ENCODE measurements around the gene C7orf25.
A peak's percentile ranks its signal among the peaks of the same experiment; 100 is the strongest.

C7orf25 gene

GRCh38 chr7:42930889-42931288 is 19.0 kb upstream of the C7orf25 start:
- Histone ChIP-seq H3K79me2 (ENCODE audit: low read length) (peaks cover 94% of the 10 kb centered on the region), H3K4me2 (ENCODE audit: low read depth, low read length) (peak overlapping the region; percentile 74), H3K27me3 (replicated peaks; ENCODE audit: insufficient read depth, low read length) (no peaks in the 10 kb centered on the region), H4K20me1 (ENCODE audit: insufficient read depth, low read length) (peaks cover 29% of the 10 kb centered on the region), H3K27ac (ENCODE audit: low read length) (peak overlapping the region; percentile 75; the same call in 1 of the 2 replicates), H3K36me3 (replicated peaks; ENCODE audit: insufficient read depth, low read length) (peaks cover 10% of the 10 kb centered on the region; the same call in 1 of the 2 replicates), H3K9me2 (replicated peaks; ENCODE audit: insufficient read depth, low read length) (no peaks in the 10 kb centered on the region), H3K9me3 (replicated peaks; ENCODE audit: insufficient read depth, low read length) (no peaks in the 10 kb centered on the region), H3F3A (ENCODE audit: insufficient read depth, low read length) (peaks cover 11% of the 10 kb centered on the region), H3K9ac (ENCODE audit: low read length) (peak overlapping the region; percentile 86; the same call in 1 of the 2 replicates), H3K4me3 (ENCODE audit: low read length) (peak overlapping the region; percentile 85), H3K4me1 (ENCODE audit: low read length) (peaks cover 45% of the 10 kb centered on the region), H2AFZ (ENCODE audit: low read length) (no peak overlapping the region)
- DNase-seq = no peak
- TF ChIP-seq EZH2phosphoT487 (IDR thresholded peaks at IDR 0.05; ENCODE audit: low read length) (no peak), CTCF (IDR thresholded peaks at IDR 0.05; ENCODE audit: low read length) (no peak), EZH2 (optimal IDR thresholded peaks at IDR 0.05; ENCODE audit: low read depth, low read length) (no peak)

- H3K4me3 ChIP-seq (ENCODE audit: low read length) = no peak overlapping the region
- H4K20me1 ChIP-seq (ENCODE audit: insufficient read depth, low read length) = peaks cover 29% of the 10 kb centered on the region
- TF ChIP-seq EZH2phosphoT487 (IDR thresholded peaks at IDR 0.05; ENCODE audit: low read length) (no peak), CTCF (IDR thresholded peaks at IDR 0.05; ENCODE audit: low read length) (no peak), EZH2 (optimal IDR thresholded peaks at IDR 0.05; ENCODE audit: low read depth, low read length) (no peak)
- no peak overlapping the region for H3K9ac ChIP-seq (ENCODE audit: low read length)
- H3K9me2 ChIP-seq (replicated peaks; ENCODE audit: insufficient read depth, low read length) = no peaks in the 10 kb centered on the region
- DNase-seq = no peak
- H3F3A ChIP-seq (ENCODE audit: insufficient read depth, low read length) = no peaks in the 10 kb centered on the region
- H3K9me3 ChIP-seq (replicated peaks; ENCODE audit: insufficient read depth, low read length) = no peaks in the 10 kb centered on the region
- peaks cover 42% of the 10 kb centered on the region for H3K4me1 ChIP-seq (ENCODE audit: low read length)
- H3K79me2 ChIP-seq (ENCODE audit: low read length) = peaks cover 99% of the 10 kb centered on the region
- H3K27me3 ChIP-seq (replicated peaks; ENCODE audit: insufficient read depth, low read length) = no peaks in the 10 kb centered on the region
- H2AFZ ChIP-seq (ENCODE audit: low read length) = no peak overlapping the region
- H3K4me2 ChIP-seq (ENCODE audit: low read depth, low read length) = peak overlapping the region; percentile 74
- H3K27ac ChIP-seq (ENCODE audit: low read length) = no peak overlapping the region
- peaks cover 18% of the 10 kb centered on the region for H3K36me3 ChIP-seq (replicated peaks; ENCODE audit: insufficient read depth, low read length)
Observed at GRCh38 chr7:42929449-42929848, 17.6 kb upstream of the C7orf25 start.

GRCh38 chr7:42928754-42929153 is 16.9 kb upstream of the C7orf25 start:
- peaks cover 29% of the 10 kb centered on the region for H4K20me1 ChIP-seq (ENCODE audit: insufficient read depth, low read length)
- DNase-seq = no peak
- H3K36me3 ChIP-seq (replicated peaks; ENCODE audit: insufficient read depth, low read length) = peaks cover 19% of the 10 kb centered on the region
- no peaks in the 10 kb centered on the region for H3K27me3 ChIP-seq (replicated peaks; ENCODE audit: insufficient read depth, low read length)
- TF ChIP-seq CTCF (IDR thresholded peaks at IDR 0.05; ENCODE audit: low read length) (no peak), EZH2phosphoT487 (IDR thresholded peaks at IDR 0.05; ENCODE audit: low read length) (no peak), EZH2 (optimal IDR thresholded peaks at IDR 0.05; ENCODE audit: low read depth, low read length) (no peak)
- H3K9me3 ChIP-seq (replicated peaks; ENCODE audit: insufficient read depth, low read length) = no peaks in the 10 kb centered on the region
- H3K4me2 ChIP-seq (ENCODE audit: low read depth, low read length) = peak overlapping the region; percentile 74
- no peak overlapping the region for H2AFZ ChIP-seq (ENCODE audit: low read length)
- H3K4me1 ChIP-seq (ENCODE audit: low read length) = peaks cover 40% of the 10 kb centered on the region
- H3K79me2 ChIP-seq (ENCODE audit: low read length) = peaks cover 99% of the 10 kb centered on the region
- H3K27ac ChIP-seq (ENCODE audit: low read length) = no peak overlapping the region
- H3F3A ChIP-seq (ENCODE audit: insufficient read depth, low read length) = no peaks in the 10 kb centered on the region
- no peaks in the 10 kb centered on the region for H3K9me2 ChIP-seq (replicated peaks; ENCODE audit: insufficient read depth, low read length)
- no peak overlapping the region for H3K4me3 ChIP-seq (ENCODE audit: low read length)
- H3K9ac ChIP-seq (ENCODE audit: low read length) = no peak overlapping the region

Measured in MM.1S (cell line).